K562 (cell line): ENCODE results near the gene TYROBP. TPM values are rescaled to one million over a fixed set of nuclear protein-coding genes. Genes with fewer than 3 reads are reported as not detected.

Experiments
- BACH1 ChIP-seq: fragments of 200-800 bp; sonication (Bioruptor generic); IDR thresholded peaks from 2 replicates; pipeline ENCODE4 v1.6.1; 2016; ENCODE audit warnings: missing genetic modification characterization, missing compliant biosample characterization
- BCOR ChIP-seq: fragments of 450-650 bp; IDR thresholded peaks from 2 replicates; pipeline ENCODE4 v1.6.1; 2016
- BRF2 ChIP-seq: IDR thresholded peaks from 3 replicates; pipeline ENCODE4 v1.6.1; 2011; ENCODE audit warnings: borderline replicate concordance, mild to moderate bottlenecking; ENCODE audit not compliant: insufficient read length, insufficient read depth
- CBX8 ChIP-seq: fragments of 200-600 bp; sonication (generic); IDR thresholded peaks from 2 replicates; pipeline ENCODE4 v1.6.1; 2012; ENCODE audit warnings: borderline replicate concordance, mixed run types, low read depth, mild to moderate bottlenecking, moderate library complexity, mixed read lengths, low read length, control low read depth, inconsistent platforms; ENCODE audit not compliant: poor library complexity, severe bottlenecking; ENCODE audit errors: extremely low read depth
- E2F3 ChIP-seq: fragments of 250-450 bp; sonication (Bioruptor Pico); IDR thresholded peaks from 2 replicates; pipeline ENCODE4 v1.4.0; 2020; ENCODE audit warnings: mild to moderate bottlenecking
- HES1 ChIP-seq: fragments of 450-650 bp; IDR thresholded peaks from 2 replicates; pipeline ENCODE4 v1.6.1; 2016; ENCODE audit warnings: low read depth, mild to moderate bottlenecking, moderate library complexity
- ILF3 ChIP-seq: fragments of 450-650 bp; IDR thresholded peaks from 2 replicates; pipeline ENCODE4 v1.6.1; 2018; ENCODE audit warnings: antibody characterized with exemption, mild to moderate bottlenecking, moderate library complexity, borderline replicate concordance
- MAFF ChIP-seq: IDR thresholded peaks from 2 replicates; pipeline ENCODE4 v1.6.1; 2012; ENCODE audit warnings: low read length, improper control_type of control experiment
- NR2C2 ChIP-seq, 2 experiments: fragments of 200-800 bp in 1 of 2; sonication (Bioruptor generic) in 1 of 2; sonication (generic) in 1 of 2; formaldehyde crosslinking in 1 of 2; IDR thresholded peaks; 2 replicates each; pipeline versions ENCODE4 v1.6.1 to v1.8.0; 2016 to 2022; ENCODE audit warnings: mild to moderate bottlenecking in 1 of 2, missing compliant biosample characterization in 1 of 2, missing genetic modification characterization in 1 of 2, missing genetic modification reagents in 1 of 2
- RBM15 ChIP-seq: fragments of 200-400 bp; formaldehyde crosslinking; IDR thresholded peaks from 2 replicates; pipeline ENCODE4 v1.6.1; 2018; ENCODE audit warnings: mild to moderate bottlenecking, low read length, moderate library complexity; ENCODE audit not compliant: insufficient read depth
- RBM39 ChIP-seq: fragments of 200-400 bp; formaldehyde crosslinking; optimal IDR thresholded peaks from 2 replicates; pipeline ENCODE3; 2018; ENCODE audit warnings: low read depth, low read length
- SP2 ChIP-seq: IDR thresholded peaks from 2 replicates; pipeline ENCODE4 v1.6.1; 2011; ENCODE audit warnings: mild to moderate bottlenecking, low read depth, low read length, moderate library complexity; ENCODE audit not compliant: poor library complexity, severe bottlenecking; ENCODE audit errors: extremely low read depth
- SRF ChIP-seq, 2 experiments: fragments of 250-450, 450-650 bp in 1 of 2; sonication (Bioruptor Pico) in 1 of 2; sonication (generic) in 1 of 2; formaldehyde crosslinking; IDR thresholded peaks; 2 replicates each; pipeline versions ENCODE4 v1.5.0 to v1.5.1; 2020 to 2022; ENCODE audit warnings: mild to moderate bottlenecking in 1 of 2, missing genetic modification reagents in 1 of 2
- STAT5A ChIP-seq: IDR thresholded peaks from 2 replicates; pipeline ENCODE4 v1.6.1; 2012; ENCODE audit warnings: low read length, inconsistent platforms, borderline replicate concordance
- STAT5B ChIP-seq: fragments of 250-450 bp; sonication (Bioruptor Pico); IDR thresholded peaks from 2 replicates; pipeline ENCODE4 v1.8.0; 2021; ENCODE audit warnings: mild to moderate bottlenecking, inconsistent platforms
- TCF15 ChIP-seq: fragments of 250-450 bp; sonication (Bioruptor Pico); IDR thresholded peaks from 2 replicates; pipeline ENCODE4 v1.8.0; 2022; ENCODE audit warnings: moderate library complexity, mild to moderate bottlenecking, inconsistent platforms
- TFAP4 ChIP-seq: sonication (generic); formaldehyde crosslinking; IDR thresholded peaks from 2 replicates; pipeline ENCODE4 v1.8.0; 2022; ENCODE audit warnings: missing genetic modification reagents, mild to moderate bottlenecking, moderate library complexity, borderline replicate concordance
- TOE1 ChIP-seq, 2 experiments: fragments of 450-650 bp in 1 of 2; sonication (generic) in 1 of 2; formaldehyde crosslinking in 1 of 2; IDR thresholded peaks; 2 replicates each; pipeline versions ENCODE4 v1.7.1 to v1.8.0; 2016 to 2022; ENCODE audit warnings: borderline replicate concordance in 2 of 2, mild to moderate bottlenecking in 2 of 2, antibody characterized with exemption in 1 of 2, inconsistent platforms in 1 of 2, low read depth in 1 of 2, missing genetic modification reagents in 1 of 2, moderate library complexity in 1 of 2
- ZBTB12 ChIP-seq: fragments of 250-450 bp; sonication (Bioruptor Pico); IDR thresholded peaks from 2 replicates; pipeline ENCODE4 v1.4.0; 2020
- ZBTB7A ChIP-seq: IDR thresholded peaks from 2 replicates; pipeline ENCODE4 v1.6.1; 2011; ENCODE audit warnings: low read depth, mild to moderate bottlenecking, low read length, moderate library complexity, borderline replicate concordance; ENCODE audit not compliant: control insufficient read depth
- ZNF133 ChIP-seq: fragments of 250-450 bp; sonication (Bioruptor Pico); IDR thresholded peaks from 2 replicates; pipeline ENCODE4 v1.4.0; 2020; ENCODE audit warnings: mild to moderate bottlenecking
- polyA plus RNA-seq, 8 experiments: library from polyadenylated mRNA; depleted of rRNA in 4 of 8; stranded (reverse) in 5 of 8; unstranded in 3 of 8; fragments of >200 nt; fragmentation: Nextera tagmentation in 2 of 8; fragmentation: Illumina TruSeq in 1 of 8; extraction: Ambion mirVana in 2 of 8; extraction: Trizol in 1 of 8; gene quantifications; 2 replicates each; pipeline versions ENCODE4 v1.2.1 to v1.2.3, GENCODE V29; 2011 to 2014; ENCODE audit warnings: inconsistent platforms in 1 of 8, missing spikeins in 1 of 8
- total RNA-seq, 7 experiments: library from RNA; depleted of rRNA in 6 of 7; stranded (reverse); fragments of >200 nt in 6 of 7; fragmentation: Illumina TruSeq in 2 of 7; extraction: Trizol in 2 of 7; gene quantifications; 2 replicates each; pipeline versions ENCODE4 v1.2.1 to v1.2.3, GENCODE V29; 2011 to 2021; ENCODE audit warnings: low replicate concordance in 1 of 7

Gene TYROBP
- total and polyA plus RNA-seq, 9 of the 15 experiments (the other 6 are each of a cell fraction or from before 2014, with no cell fraction given): 0.72 to 8.2 (median 2.4) TPM

DNA sequence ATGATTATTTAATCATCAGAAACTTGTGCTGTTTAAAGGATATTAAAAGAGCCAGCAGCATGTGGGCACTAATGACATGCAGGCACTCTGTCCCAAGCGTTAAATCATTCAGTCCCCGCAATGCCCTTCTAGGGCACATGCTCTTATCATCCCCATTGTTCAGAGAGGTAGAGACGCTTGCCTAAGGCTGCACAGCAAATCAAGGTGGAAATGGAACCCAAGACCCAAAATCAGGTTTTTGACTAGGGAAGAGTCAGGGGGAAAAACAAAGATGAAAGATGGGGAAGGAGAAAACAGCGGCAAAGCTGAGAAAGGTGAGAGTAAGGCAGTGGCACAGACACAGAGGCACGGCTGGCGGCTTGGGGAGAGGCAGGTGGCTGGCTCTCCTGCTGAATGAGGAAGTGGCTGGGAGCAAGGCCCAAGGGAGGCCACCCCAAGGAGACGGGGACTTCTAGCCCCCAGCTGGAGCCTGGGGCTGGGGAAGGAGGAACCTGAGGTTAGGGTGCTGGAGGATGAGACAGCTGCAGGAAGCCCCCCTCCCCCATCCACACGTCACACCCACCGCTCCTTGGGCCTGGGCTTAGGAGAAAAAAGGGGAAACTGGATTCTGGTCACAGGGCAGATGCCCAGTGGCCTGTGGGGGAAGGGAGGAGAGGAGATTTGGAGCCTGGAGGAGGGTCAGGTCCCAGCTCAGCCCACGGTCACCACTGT, 1.0 kb upstream of the TYROBP start (continued):
- TF ChIP-seq NR2C2 (CRISPR knock-in tag; IDR thresholded peaks at IDR 0.05) (no peak), NR2C2 (tag; IDR thresholded peaks at IDR 0.05) (peak; percentile 40; the same call in 1 of the 2 replicates), STAT5B (CRISPR knock-in tag) (no peak), ILF3 (no peak), RBM39 (peak; percentile 18), ZBTB12 (CRISPR knock-in tag) (peak; percentile 52; the same call in 1 of the 2 replicates), BRF2 (no peak), SRF (CRISPR knock-in tag; IDR thresholded peaks at IDR 0.05) (no peak), TOE1 (IDR thresholded peaks at IDR 0.05; ENCODE audit: borderline replicate concordance) (0 out of 2 replicates have a peak, but pooled peaks have one; percentile 28), TOE1 (CRISPR knock-in tag; IDR thresholded peaks at IDR 0.05; ENCODE audit: borderline replicate concordance, low read depth) (no peak), ZBTB7A (peak; percentile 72; the same call in 1 of the 2 replicates), RBM15 (no peak), E2F3 (CRISPR knock-in tag) (no peak), BACH1 (tag) (no peak), STAT5A (no peak), TFAP4 (CRISPR knock-in tag) (peak; percentile 97), ZNF133 (CRISPR knock-in tag) (no peak), MAFF (no peak), SP2 (no peak), CBX8 (no peak), TCF15 (CRISPR knock-in tag) (no peak), HES1 (0 out of 2 replicates have a peak, but pooled peaks have one; percentile 12), BCOR (peak; percentile 100)
